Measurements from ENCODE around the gene RNF2. TPM values are rescaled to one million over a fixed set of nuclear protein-coding genes. Genes with fewer than 3 reads are reported as not detected.
A peak's percentile ranks its signal among the peaks of the same experiment; 100 is the strongest.

The RNF2 gene
- total and polyA plus RNA-seq, 4 donors = 45.0 to 69.9 (median 57.6) TPM

GRCh38 chr1:185045814-185046492 lies 595 bp downstream of the RNF2 start:
- peak in 5 of 6 donors; percentile 23 to 79 (median 41) for DNase-seq (ENCODE audit: low read depth in 4 of 6, low spot score in 6 of 6)
- 0% methylated on average over 40 of the region's 52 CpGs for WGBS (ENCODE audit: insufficient coverage)

GRCh38 chr1:185046668-185047067 lies 1.3 kb downstream of the RNF2 start:
- no peak overlapping the region for H3K27ac ChIP-seq (ENCODE audit: low read depth, low read length)
- H3K36me3 ChIP-seq (ENCODE audit: control insufficient read depth, insufficient read depth, low read length) = no peaks in the 10 kb centered on the region
- no peaks in the 10 kb centered on the region for H3K27me3 ChIP-seq (ENCODE audit: control insufficient read depth, insufficient read depth, low read length)
- H3K4me1 ChIP-seq (ENCODE audit: control insufficient read depth, insufficient read depth, low read length) = peaks cover 5% of the 10 kb centered on the region
- H3K9me3 ChIP-seq (ENCODE audit: control insufficient read depth, insufficient read depth, low read length) = no peaks in the 10 kb centered on the region
- H3K4me3 ChIP-seq (ENCODE audit: low read depth, low read length) = peak overlapping the region; percentile 80
- WGBS (ENCODE audit: insufficient coverage) = no CpG with 5 or more reads among the region's 5 CpGs
- no peak for DNase-seq (ENCODE audit: low read depth in 4 of 6, low spot score in 6 of 6)

More at GRCh38 chr1:185045814-185046492, 595 bp downstream of the RNF2 start:
- Histone ChIP-seq H3K9me3 (ENCODE audit: control insufficient read depth, insufficient read depth, low read length) (no peaks in the 10 kb centered on the region), H3K36me3 (ENCODE audit: control insufficient read depth, insufficient read depth, low read length) (no peaks in the 10 kb centered on the region), H3K4me1 (ENCODE audit: control insufficient read depth, insufficient read depth, low read length) (peaks cover 5% of the 10 kb centered on the region), H3K27ac (ENCODE audit: low read depth, low read length) (peak overlapping the region; percentile 80), H3K4me3 (ENCODE audit: low read depth, low read length) (peak overlapping the region; percentile 80), H3K27me3 (ENCODE audit: control insufficient read depth, insufficient read depth, low read length) (no peaks in the 10 kb centered on the region)

DNA sequence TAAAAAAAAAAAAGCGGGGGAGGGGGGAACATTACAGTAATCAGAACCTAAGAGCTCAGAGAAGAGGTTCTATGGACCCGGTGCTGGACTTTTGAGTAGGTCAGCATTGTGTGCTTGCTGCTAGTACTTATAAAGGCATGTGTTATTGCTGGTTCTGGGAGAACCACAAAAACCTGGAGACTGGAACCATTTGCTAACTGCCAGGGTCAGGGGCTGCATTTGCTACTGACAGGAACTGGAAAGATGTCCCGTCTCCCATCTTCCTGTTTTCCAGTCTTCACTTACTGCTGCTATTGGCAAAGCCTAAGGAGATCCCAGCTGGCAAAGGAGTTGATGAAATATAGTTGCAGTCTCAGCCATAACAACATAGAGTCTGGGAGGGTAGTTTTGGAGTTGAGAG lies 4.3 kb downstream of the RNF2 start:
- H3K4me3 ChIP-seq (ENCODE audit: low read depth, low read length) = no peak overlapping the region
- DNase-seq (ENCODE audit: low read depth in 4 of 6, low spot score in 6 of 6) = peak in 1 of 6 donors; percentile 11
- no peak overlapping the region for H3K27ac ChIP-seq (ENCODE audit: low read depth, low read length)
- H3K9me3 ChIP-seq (ENCODE audit: control insufficient read depth, insufficient read depth, low read length) = no peaks in the 10 kb centered on the region
- H3K27me3 ChIP-seq (ENCODE audit: control insufficient read depth, insufficient read depth, low read length) = no peaks in the 10 kb centered on the region
- H3K4me1 ChIP-seq (ENCODE audit: control insufficient read depth, insufficient read depth, low read length) = peaks cover 5% of the 10 kb centered on the region
- peaks cover 3% of the 10 kb centered on the region for H3K36me3 ChIP-seq (ENCODE audit: control insufficient read depth, insufficient read depth, low read length)
- 100% methylated on average over 1 of the region's 3 CpGs for WGBS (ENCODE audit: insufficient coverage)

DNA sequence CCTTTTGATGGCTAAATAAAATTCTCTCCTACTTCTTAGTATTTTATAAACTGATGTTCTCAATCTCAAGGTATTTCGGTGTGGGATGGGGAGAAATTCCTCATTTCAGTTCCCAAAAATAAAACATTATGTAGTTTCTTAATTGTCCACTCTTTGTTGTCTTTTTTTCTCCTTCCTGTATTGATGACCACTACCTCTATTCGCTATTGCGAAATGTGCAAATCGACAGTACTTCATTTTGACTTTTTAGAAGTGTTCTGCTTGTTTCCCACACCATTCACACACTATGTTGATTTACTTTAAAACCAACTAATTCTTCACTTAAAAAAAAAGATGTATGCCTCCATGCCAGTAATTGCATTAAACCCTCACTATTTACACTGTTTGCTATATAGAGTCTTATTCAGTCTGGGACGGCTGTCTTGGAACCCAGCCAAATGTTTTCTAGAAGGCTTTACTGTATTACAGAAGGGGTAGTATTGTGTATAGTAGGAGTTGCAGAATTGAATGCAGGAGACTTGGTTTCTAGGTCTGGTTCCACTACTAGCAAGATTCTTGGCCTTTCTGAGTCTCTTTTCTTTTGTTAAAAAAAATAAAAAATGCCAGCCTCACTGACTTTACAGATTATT lies 5.6 kb downstream of the RNF2 start:
- no peaks in the 10 kb centered on the region for H3K9me3 ChIP-seq (ENCODE audit: control insufficient read depth, insufficient read depth, low read length)
- H3K4me1 ChIP-seq (ENCODE audit: control insufficient read depth, insufficient read depth, low read length) = peaks cover 5% of the 10 kb centered on the region
- H3K27ac ChIP-seq (ENCODE audit: low read depth, low read length) = peak overlapping the region; percentile 62
- H3K36me3 ChIP-seq (ENCODE audit: control insufficient read depth, insufficient read depth, low read length) = peaks cover 3% of the 10 kb centered on the region
- peak in 5 of 6 donors; percentile 26 to 82 (median 54) for DNase-seq (ENCODE audit: low read depth in 4 of 6, low spot score in 6 of 6)
- H3K4me3 ChIP-seq (ENCODE audit: low read depth, low read length) = no peak overlapping the region
- H3K27me3 ChIP-seq (ENCODE audit: control insufficient read depth, insufficient read depth, low read length) = no peaks in the 10 kb centered on the region
- 64% methylated on average over 3 of the region's 5 CpGs for WGBS (ENCODE audit: insufficient coverage)

DNA sequence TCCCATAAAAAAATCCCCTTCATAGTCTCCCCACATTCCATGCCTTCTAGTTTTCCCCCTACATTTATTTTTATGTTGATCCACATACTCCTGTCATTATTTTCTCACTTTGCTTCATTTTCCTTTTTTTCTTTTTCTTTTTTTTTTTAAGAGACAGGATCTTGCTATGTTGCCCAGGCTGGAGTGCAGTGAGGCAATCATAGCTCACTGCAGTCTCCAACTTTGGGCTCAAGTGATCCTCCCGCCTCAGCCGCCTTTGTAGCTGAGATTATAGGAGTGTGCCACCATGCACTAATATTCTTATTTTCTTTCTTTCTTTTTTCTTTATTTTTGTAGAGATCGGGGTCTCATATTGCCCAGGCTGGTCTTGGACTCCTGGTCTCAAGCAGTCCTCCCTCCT lies 7.8 kb downstream of the RNF2 start:
- peaks cover 3% of the 10 kb centered on the region for H3K36me3 ChIP-seq (ENCODE audit: control insufficient read depth, insufficient read depth, low read length)
- H3K27ac ChIP-seq (ENCODE audit: low read depth, low read length) = no peak overlapping the region
- no peak overlapping the region for H3K4me3 ChIP-seq (ENCODE audit: low read depth, low read length)
- H3K9me3 ChIP-seq (ENCODE audit: control insufficient read depth, insufficient read depth, low read length) = no peaks in the 10 kb centered on the region
- DNase-seq (ENCODE audit: low read depth in 4 of 6, low spot score in 6 of 6) = no peak
- peaks cover 5% of the 10 kb centered on the region for H3K4me1 ChIP-seq (ENCODE audit: control insufficient read depth, insufficient read depth, low read length)
- no peaks in the 10 kb centered on the region for H3K27me3 ChIP-seq (ENCODE audit: control insufficient read depth, insufficient read depth, low read length)
- WGBS (ENCODE audit: insufficient coverage) = 100% methylated on average over 1 of the region's 3 CpGs

DNA sequence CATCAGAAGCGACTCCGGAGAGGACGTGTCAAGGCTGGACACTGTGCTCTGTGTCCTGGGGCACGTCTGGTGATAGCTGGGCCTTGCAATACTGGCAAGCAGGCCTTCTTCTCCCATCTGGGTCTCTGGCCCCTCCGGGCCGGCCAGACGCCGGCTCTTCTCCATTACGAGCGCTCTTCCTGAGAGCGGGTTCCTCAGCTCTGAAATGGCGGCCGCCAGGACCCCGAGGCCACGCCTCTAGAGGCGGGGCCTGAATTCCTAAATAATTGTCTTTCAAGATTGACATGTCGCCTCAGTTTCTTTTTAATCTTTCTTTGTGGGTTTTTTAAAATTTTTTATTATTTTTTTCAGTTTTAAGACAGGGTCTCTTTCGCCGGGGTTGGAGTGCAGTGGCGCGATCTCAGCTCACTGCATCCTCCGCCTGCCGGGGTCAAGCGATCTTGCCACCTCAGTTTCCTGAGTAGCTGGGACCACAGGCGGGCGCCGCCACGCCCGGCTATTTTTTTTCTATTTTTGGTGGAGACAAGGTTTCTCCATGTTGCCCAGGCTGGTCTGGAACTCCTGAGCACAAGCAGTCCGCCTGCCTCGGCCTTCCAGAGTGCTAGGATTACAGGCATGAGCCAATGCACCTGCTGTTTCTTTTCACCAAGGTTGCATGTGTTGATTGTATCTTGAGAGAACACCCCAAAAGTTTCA lies 9.2 kb downstream of the RNF2 start:
- Histone ChIP-seq H3K27me3 (ENCODE audit: control insufficient read depth, insufficient read depth, low read length) (no peaks in the 10 kb centered on the region), H3K4me1 (ENCODE audit: control insufficient read depth, insufficient read depth, low read length) (no peaks in the 10 kb centered on the region), H3K9me3 (ENCODE audit: control insufficient read depth, insufficient read depth, low read length) (no peaks in the 10 kb centered on the region), H3K27ac (ENCODE audit: low read depth, low read length) (no peak overlapping the region), H3K4me3 (ENCODE audit: low read depth, low read length) (no peak overlapping the region), H3K36me3 (ENCODE audit: control insufficient read depth, insufficient read depth, low read length) (peaks cover 3% of the 10 kb centered on the region)
- WGBS (ENCODE audit: insufficient coverage) = 98% methylated on average over 21 of the region's 31 CpGs
- no peak for DNase-seq (ENCODE audit: low read depth in 4 of 6, low spot score in 6 of 6)

GRCh38 chr1:185058110-185058509 lies 12.8 kb downstream of the RNF2 start:
- Histone ChIP-seq H3K27me3 (ENCODE audit: control insufficient read depth, insufficient read depth, low read length) (no peaks in the 10 kb centered on the region), H3K27ac (ENCODE audit: low read depth, low read length) (no peak overlapping the region), H3K9me3 (ENCODE audit: control insufficient read depth, insufficient read depth, low read length) (no peaks in the 10 kb centered on the region), H3K4me1 (ENCODE audit: control insufficient read depth, insufficient read depth, low read length) (no peaks in the 10 kb centered on the region), H3K4me3 (ENCODE audit: low read depth, low read length) (no peak overlapping the region), H3K36me3 (ENCODE audit: control insufficient read depth, insufficient read depth, low read length) (peaks cover 3% of the 10 kb centered on the region)
- DNase-seq (ENCODE audit: low read depth in 4 of 6, low spot score in 6 of 6) = no peak
- no CpG with 5 or more reads among the region's 2 CpGs for WGBS (ENCODE audit: insufficient coverage)

GRCh38 chr1:185058876-185059275 lies 13.5 kb downstream of the RNF2 start:
- WGBS (ENCODE audit: insufficient coverage) = no CpG with 5 or more reads among the region's 2 CpGs
- H3K27ac ChIP-seq (ENCODE audit: low read depth, low read length) = no peak overlapping the region
- peaks cover 3% of the 10 kb centered on the region for H3K36me3 ChIP-seq (ENCODE audit: control insufficient read depth, insufficient read depth, low read length)
- H3K9me3 ChIP-seq (ENCODE audit: control insufficient read depth, insufficient read depth, low read length) = no peaks in the 10 kb centered on the region
- no peak overlapping the region for H3K4me3 ChIP-seq (ENCODE audit: low read depth, low read length)
- DNase-seq (ENCODE audit: low read depth in 4 of 6, low spot score in 6 of 6) = no peak
- H3K27me3 ChIP-seq (ENCODE audit: control insufficient read depth, insufficient read depth, low read length) = no peaks in the 10 kb centered on the region
- no peaks in the 10 kb centered on the region for H3K4me1 ChIP-seq (ENCODE audit: control insufficient read depth, insufficient read depth, low read length)

GRCh38 chr1:185059950-185060571 lies 14.7 kb downstream of the RNF2 start:
- H3K36me3 ChIP-seq (ENCODE audit: control insufficient read depth, insufficient read depth, low read length) = no peaks in the 10 kb centered on the region
- 96% methylated on average over 1 of the region's 2 CpGs for WGBS (ENCODE audit: insufficient coverage)
- H3K4me1 ChIP-seq (ENCODE audit: control insufficient read depth, insufficient read depth, low read length) = no peaks in the 10 kb centered on the region
- H3K27me3 ChIP-seq (ENCODE audit: control insufficient read depth, insufficient read depth, low read length) = no peaks in the 10 kb centered on the region
- no peak overlapping the region for H3K4me3 ChIP-seq (ENCODE audit: low read depth, low read length)
- no peak for DNase-seq (ENCODE audit: low read depth in 4 of 6, low spot score in 6 of 6)
- H3K27ac ChIP-seq (ENCODE audit: low read depth, low read length) = no peak overlapping the region
- H3K9me3 ChIP-seq (ENCODE audit: control insufficient read depth, insufficient read depth, low read length) = no peaks in the 10 kb centered on the region
